GM18507 (cell line): Measurements from ENCODE around the gene VN1R5.
"Not testable (repeated sequence)": the region's sequence is repeated elsewhere in the genome, so short reads cannot be mapped to it uniquely, and the experiment has no call there.

Experiments used
- DNase-seq: peaks from one replicate; pipeline ENCODE4 v3.0.0; 2011; ENCODE audit warnings: low read depth; ENCODE audit not compliant: insufficient read length; ENCODE audit errors: extremely low spot score
- FAIRE-seq: peaks from 2 replicates; lab custom pipeline; 2011; peaks lifted over from hg19 to GRCh38; lab: Jason Lieb, UNC

The VN1R5 gene

DNA sequence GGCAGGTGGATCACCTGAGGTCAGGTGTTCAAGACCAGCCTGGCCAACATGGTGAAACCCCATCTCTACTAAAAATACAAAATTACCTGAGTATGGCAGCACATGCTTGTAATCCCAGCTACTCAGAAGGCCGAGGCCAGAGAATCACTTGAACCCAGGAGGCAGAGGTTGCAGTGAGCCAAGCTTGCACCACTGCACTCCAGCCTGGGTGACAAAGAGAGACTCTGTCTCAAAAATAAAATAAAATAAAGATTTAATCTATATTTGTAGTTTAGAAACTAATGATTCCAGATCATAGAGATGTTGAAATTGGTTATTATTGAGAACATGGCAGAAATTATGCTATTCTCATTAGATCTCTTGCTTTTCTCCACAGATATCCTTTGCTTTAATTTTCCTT, at the start of gene VN1R5:
Gene VN1R5, plus strand, starts transcription at position 301 of the 400 bp plus-strand sequence.
- not testable (repeated sequence) for FAIRE-seq, DNase-seq

DNA sequence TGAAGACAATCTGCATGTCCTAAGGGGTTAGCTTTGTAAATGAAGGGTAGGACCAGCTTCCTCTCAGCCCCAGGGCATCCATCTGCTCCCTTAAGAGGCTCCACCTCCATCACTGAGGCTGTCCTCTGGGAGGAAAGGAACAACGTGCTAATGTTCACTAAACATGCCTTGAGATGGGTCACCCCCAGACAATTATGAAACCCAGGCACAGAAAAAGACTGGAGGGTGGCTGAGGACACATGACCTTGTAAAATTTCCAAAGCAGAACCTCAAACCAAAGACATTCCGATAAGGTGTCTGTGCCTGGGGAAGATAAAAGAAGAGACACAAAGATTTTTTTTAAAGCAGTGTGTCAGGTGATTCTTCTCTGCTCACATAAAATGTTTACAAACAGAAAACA, 46.5 kb upstream of the VN1R5 start:
- DNase-seq (no peak), FAIRE-seq (no peak)

- DNase-seq = no peak
- no peak for FAIRE-seq
These were observed 45.9 kb upstream of the VN1R5 start for GRCh38 chr1:247210062-247210375.

DNA sequence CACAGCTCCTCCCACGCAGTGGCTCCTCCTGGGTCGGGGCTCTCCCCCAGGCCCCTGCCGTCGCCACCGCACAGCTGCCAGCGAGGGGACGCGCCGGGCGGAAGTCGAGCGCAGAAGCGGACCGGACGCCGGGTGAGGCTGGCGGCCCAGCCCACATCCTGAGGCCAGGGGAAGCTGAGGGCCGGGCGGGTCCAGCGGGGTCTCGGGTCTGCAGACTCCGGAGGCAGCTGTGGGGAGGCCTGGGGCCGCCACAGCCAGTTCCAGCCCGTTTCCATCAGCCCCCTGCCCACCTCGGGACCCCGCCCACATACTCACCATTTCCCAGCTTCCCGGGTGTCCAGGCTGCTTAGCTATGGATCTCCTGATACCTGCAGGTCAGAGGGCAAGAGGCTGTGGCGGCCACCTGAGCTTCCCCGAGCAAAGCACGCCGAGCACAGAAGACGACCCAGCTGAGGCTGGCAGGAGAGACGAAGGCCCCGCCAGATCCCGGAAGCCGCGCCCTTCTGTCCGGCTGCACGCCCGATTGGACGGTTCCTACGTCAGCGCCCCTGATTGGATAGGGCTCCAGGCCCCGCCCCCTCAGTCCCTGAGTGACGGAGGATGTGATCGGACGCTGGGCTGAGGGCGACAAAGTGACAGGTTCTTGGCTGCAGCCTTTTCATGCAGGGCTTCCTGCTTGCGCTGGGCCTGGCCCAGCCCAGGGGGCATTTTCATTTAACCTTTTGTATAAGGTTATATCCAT, 45.3 kb upstream of the VN1R5 start:
- DNase-seq = peak; percentile 88
- peak; percentile 98 for FAIRE-seq

DNA sequence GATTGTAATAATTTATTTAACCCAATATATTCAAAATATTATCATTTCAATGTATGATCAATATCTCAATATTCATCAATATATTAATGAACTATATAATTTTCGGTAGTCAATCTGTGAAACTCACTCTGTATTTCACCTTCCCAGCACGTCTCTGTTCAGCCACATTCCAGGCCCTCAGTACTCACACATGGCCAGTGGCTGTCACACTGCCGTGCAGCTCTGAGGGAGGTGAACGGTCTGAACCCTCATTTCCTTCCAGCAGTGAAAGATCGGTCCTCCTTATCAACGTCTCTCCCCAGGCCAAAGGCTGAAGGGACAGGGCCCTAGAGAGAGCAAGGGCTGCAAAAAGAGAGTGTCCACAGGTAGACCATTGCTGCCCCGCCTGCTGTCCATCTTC, 44.5 kb upstream of the VN1R5 start:
- DNase-seq (no peak), FAIRE-seq (no peak)

DNA sequence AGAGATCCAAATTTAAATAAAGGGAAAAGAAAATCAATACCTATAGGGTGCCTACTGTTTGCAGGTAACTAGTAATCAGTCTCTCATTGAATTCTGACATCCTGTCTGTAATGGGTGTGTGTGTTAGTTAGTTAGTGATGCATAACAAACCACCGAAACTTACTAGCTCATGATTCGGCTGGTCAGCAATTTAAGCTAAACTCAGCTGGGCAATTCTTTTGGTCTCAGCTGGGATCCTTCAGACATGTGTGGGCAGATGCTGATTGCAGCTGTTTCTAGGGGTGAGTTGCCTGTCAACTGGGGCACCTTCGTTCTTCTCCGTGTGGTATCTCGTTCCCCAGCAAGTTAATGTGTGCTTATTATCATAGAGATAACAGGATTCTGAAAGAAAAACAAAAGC, 43.9 kb upstream of the VN1R5 start:
- FAIRE-seq = peak; percentile 95
- DNase-seq = peak; percentile 15

DNA sequence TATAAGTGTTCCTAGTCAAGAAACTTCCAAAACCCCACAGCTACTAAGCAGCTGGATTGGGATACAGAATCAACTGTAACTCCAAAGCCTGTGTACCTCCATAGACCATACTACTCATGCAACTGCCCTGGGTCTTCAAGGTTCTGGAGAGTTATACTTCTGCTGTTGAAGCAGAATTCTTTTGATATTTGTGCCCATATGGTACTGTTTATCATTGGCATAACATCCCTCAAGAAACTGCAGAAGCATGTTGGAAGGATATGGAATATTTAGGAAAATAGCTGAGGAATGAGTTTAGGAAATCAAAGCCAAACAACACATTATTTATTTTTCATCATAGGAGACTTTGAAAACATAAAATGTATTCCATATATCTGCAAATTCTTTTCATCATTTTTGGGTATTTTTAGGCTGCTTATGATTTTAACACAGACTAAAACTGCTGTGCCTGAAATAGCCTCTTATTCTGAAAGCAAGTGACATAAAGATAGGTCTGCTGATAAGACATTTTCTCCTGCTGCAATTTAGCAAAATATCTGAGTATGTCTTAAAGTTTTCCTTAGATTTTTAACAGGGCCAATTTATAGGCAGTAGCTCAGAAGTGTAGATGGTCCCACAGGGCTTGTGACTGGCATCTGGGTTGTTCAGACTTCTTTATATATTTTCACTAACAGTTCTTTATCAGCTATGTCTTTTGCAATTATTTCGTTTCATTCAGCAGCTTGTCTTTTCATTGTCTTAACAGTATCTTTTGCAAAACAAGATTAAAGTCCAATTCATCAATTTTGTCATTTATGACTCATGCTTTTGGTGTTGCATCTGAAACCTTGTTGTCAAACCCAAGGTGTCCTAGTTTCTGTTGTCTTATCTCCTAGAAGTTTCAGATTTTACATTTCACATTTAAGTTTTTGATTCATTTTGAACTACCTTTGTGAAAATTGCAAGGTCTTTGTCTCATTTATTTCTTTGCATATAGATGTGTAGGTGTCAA, 43.0 kb upstream of the VN1R5 start:
- DNase-seq = no peak
- peak; percentile 49 for FAIRE-seq

GRCh38 chr1:247216261-247216660, 39.6 kb upstream of the VN1R5 start:
- FAIRE-seq = no peak
- DNase-seq = no peak

DNA sequence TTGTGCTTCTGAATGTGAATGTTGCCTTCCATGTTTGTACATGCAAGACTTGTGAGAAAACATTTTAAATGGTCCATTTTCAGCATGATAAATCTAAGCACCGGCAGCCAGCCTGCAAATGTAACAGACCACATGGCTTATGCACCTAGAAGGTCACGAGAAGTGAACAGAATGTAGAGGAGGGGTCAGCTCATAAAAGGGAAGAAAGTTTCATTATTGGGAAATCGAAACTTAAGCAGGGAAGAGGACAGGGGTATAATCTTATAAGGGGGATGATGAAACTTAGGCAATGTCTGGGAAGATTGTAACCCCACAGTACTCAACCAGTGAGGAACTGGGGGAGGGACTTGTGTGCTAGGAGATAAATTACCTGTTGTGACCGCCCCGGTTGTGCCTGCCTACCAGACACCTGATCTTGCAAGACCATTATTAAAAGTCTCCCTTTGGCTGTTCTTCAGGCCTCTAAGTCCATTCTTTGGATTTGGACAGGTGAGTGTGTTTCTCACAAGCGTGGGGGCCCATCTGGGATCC, 37.7 kb upstream of the VN1R5 start:
- FAIRE-seq (no peak), DNase-seq (no peak)

GRCh38 chr1:247220280-247220679, 35.6 kb upstream of the VN1R5 start:
- not testable (repeated sequence) for FAIRE-seq, DNase-seq

DNA sequence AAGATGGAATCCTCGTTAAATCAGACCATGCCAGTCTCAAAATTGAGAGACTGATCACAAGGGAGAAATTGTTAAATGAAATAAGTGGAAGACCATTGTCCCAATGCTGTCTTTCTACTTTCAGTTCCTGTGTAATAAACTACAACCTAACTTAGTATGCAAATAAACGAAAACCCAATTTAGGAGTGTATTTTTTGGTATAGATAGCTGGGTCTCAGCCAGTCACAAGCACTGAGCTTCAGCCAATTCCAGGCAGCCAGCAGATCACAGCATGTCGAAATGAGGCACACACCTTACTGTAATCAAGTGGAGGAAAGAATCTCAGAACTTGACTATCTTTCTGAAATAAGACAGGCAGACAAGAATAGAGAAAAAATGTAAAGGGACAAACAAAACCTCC, 33.0 kb upstream of the VN1R5 start:
- FAIRE-seq (no peak), DNase-seq (no peak)

DNA sequence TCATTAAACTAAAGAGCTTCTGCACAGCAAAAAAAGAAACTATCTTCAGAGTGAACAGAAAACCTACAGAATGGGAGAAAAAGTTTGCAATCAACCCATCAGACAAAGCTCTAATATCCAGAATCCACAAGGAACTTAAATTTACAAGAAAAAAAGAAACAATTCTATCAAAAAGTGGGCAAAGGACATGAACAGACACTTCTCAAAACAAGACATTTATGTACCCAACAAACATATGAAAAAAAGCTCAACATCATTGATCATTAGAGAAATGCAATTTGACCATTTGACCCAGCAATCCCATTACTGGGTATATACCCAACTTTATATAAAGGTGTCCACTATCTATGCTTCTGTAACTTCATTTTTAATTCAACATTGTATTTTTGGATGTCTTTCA, 31.1 kb upstream of the VN1R5 start:
- no peak for FAIRE-seq

GRCh38 chr1:247228133-247228532, 27.7 kb upstream of the VN1R5 start:
- no peak for DNase-seq
- no peak for FAIRE-seq

More for the DNA sequence above, 31.1 kb upstream of the VN1R5 start:
- DNase-seq = no peak

GRCh38 chr1:247241691-247242090, 14.2 kb upstream of the VN1R5 start:
- DNase-seq (no peak), FAIRE-seq (no peak)

GRCh38 chr1:247243524-247244137, 12.2 kb upstream of the VN1R5 start:
- FAIRE-seq = no peak
- DNase-seq = no peak

GRCh38 chr1:247246325-247247115, 9.4 kb upstream of the VN1R5 start:
- FAIRE-seq = no peak
- no peak for DNase-seq

- DNase-seq (no peak), FAIRE-seq (no peak)
These were observed 8.3 kb upstream of the VN1R5 start for GRCh38 chr1:247247568-247247967.

DNA sequence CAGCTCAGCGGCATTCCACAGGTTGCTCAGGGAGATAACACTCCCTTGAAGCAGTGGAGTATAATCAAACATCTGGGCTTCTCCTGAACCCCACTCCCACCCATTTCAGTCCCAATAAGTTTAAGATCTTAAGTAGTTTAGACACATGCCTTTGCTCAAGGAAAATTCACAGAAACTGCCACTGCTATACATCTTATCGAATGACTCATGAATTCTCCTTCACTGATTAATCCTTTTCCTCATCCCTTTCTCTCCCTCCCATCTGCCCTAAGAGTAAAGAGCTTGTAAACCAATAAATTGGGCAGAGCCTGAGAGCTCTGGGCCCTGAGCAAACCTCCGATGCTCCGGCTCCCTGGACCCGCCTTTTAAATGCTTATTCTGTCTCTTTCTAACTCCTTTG, 10.2 kb downstream of the VN1R5 start:
- FAIRE-seq (no peak), DNase-seq (no peak)

GRCh38 chr1:247268390-247269045, 12.6 kb downstream of the VN1R5 start:
- FAIRE-seq (no peak), DNase-seq (no peak)
